MV-4-11 (cell line): ENCODE results near the gene FAM168A.

Experiments
- DNase-seq: peaks from one replicate; lab custom pipeline; 2025; lab: John Stamatoyannopoulos, UW

FAM168A gene

GRCh38 chr11:73388265-73389133 lies 209.4 kb downstream of the FAM168A start:
- peak; percentile 71 for DNase-seq

- DNase-seq = peak; percentile 68
These were observed 210.2 kb downstream of the FAM168A start for GRCh38 chr11:73387594-73388264.

GRCh38 chr11:73386546-73386945 lies 211.4 kb downstream of the FAM168A start:
- no peak for DNase-seq

GRCh38 chr11:73386016-73386415 lies 211.9 kb downstream of the FAM168A start:
- peak; percentile 87 for DNase-seq

- DNase-seq = peak; percentile 99
These were observed 212.8 kb downstream of the FAM168A start for GRCh38 chr11:73384872-73385689.

- no peak for DNase-seq
These were observed 213.4 kb downstream of the FAM168A start for GRCh38 chr11:73384531-73384871.

GRCh38 chr11:73384125-73384441 lies 213.8 kb downstream of the FAM168A start:
- peak; percentile 20 for DNase-seq

GRCh38 chr11:73383249-73384124 lies 214.4 kb downstream of the FAM168A start:
- DNase-seq = no peak

- DNase-seq = no peak
These were observed 215.2 kb downstream of the FAM168A start for GRCh38 chr11:73382747-73383146.

GRCh38 chr11:73382183-73382582 lies 215.7 kb downstream of the FAM168A start:
- DNase-seq = no peak

GRCh38 chr11:73381589-73381988 lies 216.3 kb downstream of the FAM168A start:
- DNase-seq = peak; percentile 47

- DNase-seq = no peak
These were observed 217.0 kb downstream of the FAM168A start for GRCh38 chr11:73380897-73381410.

GRCh38 chr11:73380331-73380730 lies 217.6 kb downstream of the FAM168A start:
- no peak for DNase-seq

GRCh38 chr11:73379189-73379880 lies 218.6 kb downstream of the FAM168A start:
- no peak for DNase-seq

GRCh38 chr11:73376803-73377629 lies 220.9 kb downstream of the FAM168A start:
- peak; percentile 85 for DNase-seq

GRCh38 chr11:73376160-73376802 lies 221.6 kb downstream of the FAM168A start, which contains the start of gene RELT:
TSS of gene RELT (plus strand) at chr11:73376399. CDS start at chr11:73389137, 12,738 bp downstream.
- peak; percentile 80 for DNase-seq

GRCh38 chr11:73375830-73376159 lies 222.1 kb downstream of the FAM168A start:
- no peak for DNase-seq

- DNase-seq = no peak
These were observed 223.8 kb downstream of the FAM168A start for GRCh38 chr11:73374151-73374550.

GRCh38 chr11:73372375-73372993 lies 225.4 kb downstream of the FAM168A start:
- DNase-seq = peak; percentile 33
